ENCODE results near the gene COL12A1.

COL12A1 gene

GRCh38 chr6:75091467-75092190, 114.2 kb downstream of the COL12A1 start:
- Histone ChIP-seq H3K4me3 (ENCODE audit: low read depth in 1 of 2, low read length in 2 of 2) (no peak overlapping the region), H3K36me3 (ENCODE audit: insufficient read depth, low read length) (no peaks in the 10 kb centered on the region), H2AFZ (ENCODE audit: low read depth, low read length) (no peak overlapping the region), H3K27me3 (ENCODE audit: insufficient read depth, low read length, poor library complexity) (no peaks in the 10 kb centered on the region), H3K4me2 (ENCODE audit: insufficient read depth, low read length) (no peak overlapping the region), H3K9ac (ENCODE audit: low read depth, low read length) (no peak overlapping the region), H3K79me2 (ENCODE audit: insufficient read depth, low read length) (no peaks in the 10 kb centered on the region), H3K27ac (ENCODE audit: low read length) (no peak overlapping the region), H4K20me1 (ENCODE audit: insufficient read depth, low read length) (no peaks in the 10 kb centered on the region), H3K4me1 (ENCODE audit: insufficient read depth, low read length) (no peaks in the 10 kb centered on the region), H3K9me3 (ENCODE audit: insufficient read depth, low read length, severe bottlenecking) (no peaks in the 10 kb centered on the region)
- TF ChIP-seq CTCF (IDR thresholded peaks at IDR 0.05; ENCODE audit: borderline replicate concordance, extremely low read depth, low read length, poor library complexity, severe bottlenecking) (no peak), EZH2 (IDR thresholded peaks at IDR 0.05; ENCODE audit: borderline replicate concordance, low read depth, low read length, severe bottlenecking) (no peak)
- DNase-seq (no peak), ATAC-seq (ENCODE audit: insufficient read depth, low read depth) (no peak)

GRCh38 chr6:75090576-75090975, 115.3 kb downstream of the COL12A1 start:
- H3K9ac ChIP-seq (ENCODE audit: low read depth, low read length) = no peak overlapping the region
- DNase-seq = no peak
- H3K27me3 ChIP-seq (ENCODE audit: insufficient read depth, low read length, poor library complexity) = no peaks in the 10 kb centered on the region

GRCh38 chr6:75089921-75090320, 115.9 kb downstream of the COL12A1 start:
- no peak overlapping the region for H3K27ac ChIP-seq (ENCODE audit: low read length)

More at GRCh38 chr6:75090576-75090975, 115.3 kb downstream of the COL12A1 start:
- no peaks in the 10 kb centered on the region for H3K4me1 ChIP-seq (ENCODE audit: insufficient read depth, low read length)
- H4K20me1 ChIP-seq (ENCODE audit: insufficient read depth, low read length) = no peaks in the 10 kb centered on the region
- H3K36me3 ChIP-seq (ENCODE audit: insufficient read depth, low read length) = no peaks in the 10 kb centered on the region
- no peak for TF ChIP-seq EZH2 (IDR thresholded peaks at IDR 0.05; ENCODE audit: borderline replicate concordance, low read depth, low read length, severe bottlenecking)
- no peak for TF ChIP-seq CTCF (IDR thresholded peaks at IDR 0.05; ENCODE audit: borderline replicate concordance, extremely low read depth, low read length, poor library complexity, severe bottlenecking)
- no peak overlapping the region for H3K27ac ChIP-seq (ENCODE audit: low read length)
- no peak overlapping the region for H3K4me3 ChIP-seq (ENCODE audit: low read depth in 1 of 2, low read length in 2 of 2)
- ATAC-seq (ENCODE audit: insufficient read depth, low read depth) = no peak
- no peak overlapping the region for H3K4me2 ChIP-seq (ENCODE audit: insufficient read depth, low read length)
- no peaks in the 10 kb centered on the region for H3K9me3 ChIP-seq (ENCODE audit: insufficient read depth, low read length, severe bottlenecking)
- H3K79me2 ChIP-seq (ENCODE audit: insufficient read depth, low read length) = no peaks in the 10 kb centered on the region
- no peak overlapping the region for H2AFZ ChIP-seq (ENCODE audit: low read depth, low read length)

More at GRCh38 chr6:75089921-75090320, 115.9 kb downstream of the COL12A1 start:
- Histone ChIP-seq H3K4me1 (ENCODE audit: insufficient read depth, low read length) (no peaks in the 10 kb centered on the region), H3K79me2 (ENCODE audit: insufficient read depth, low read length) (no peaks in the 10 kb centered on the region), H3K27me3 (ENCODE audit: insufficient read depth, low read length, poor library complexity) (no peaks in the 10 kb centered on the region), H4K20me1 (ENCODE audit: insufficient read depth, low read length) (no peaks in the 10 kb centered on the region), H3K9me3 (ENCODE audit: insufficient read depth, low read length, severe bottlenecking) (no peaks in the 10 kb centered on the region), H3K9ac (ENCODE audit: low read depth, low read length) (no peak overlapping the region), H2AFZ (ENCODE audit: low read depth, low read length) (no peak overlapping the region), H3K4me3 (ENCODE audit: low read depth in 1 of 2, low read length in 2 of 2) (no peak overlapping the region), H3K4me2 (ENCODE audit: insufficient read depth, low read length) (no peak overlapping the region), H3K36me3 (ENCODE audit: insufficient read depth, low read length) (no peaks in the 10 kb centered on the region)
- DNase-seq (no peak), ATAC-seq (ENCODE audit: insufficient read depth, low read depth) (no peak)
- TF ChIP-seq CTCF (IDR thresholded peaks at IDR 0.05; ENCODE audit: borderline replicate concordance, extremely low read depth, low read length, poor library complexity, severe bottlenecking) = no peak
- TF ChIP-seq EZH2 (IDR thresholded peaks at IDR 0.05; ENCODE audit: borderline replicate concordance, low read depth, low read length, severe bottlenecking) = no peak
